A204.1 (cell line): Measurements from ENCODE around the gene IL16.

Experiments used
- FAIRE-seq: peaks from 2 replicates; lab custom pipeline; 2012; peaks lifted over from hg19 to GRCh38; lab: Jason Lieb, UNC

The IL16 gene

DNA sequence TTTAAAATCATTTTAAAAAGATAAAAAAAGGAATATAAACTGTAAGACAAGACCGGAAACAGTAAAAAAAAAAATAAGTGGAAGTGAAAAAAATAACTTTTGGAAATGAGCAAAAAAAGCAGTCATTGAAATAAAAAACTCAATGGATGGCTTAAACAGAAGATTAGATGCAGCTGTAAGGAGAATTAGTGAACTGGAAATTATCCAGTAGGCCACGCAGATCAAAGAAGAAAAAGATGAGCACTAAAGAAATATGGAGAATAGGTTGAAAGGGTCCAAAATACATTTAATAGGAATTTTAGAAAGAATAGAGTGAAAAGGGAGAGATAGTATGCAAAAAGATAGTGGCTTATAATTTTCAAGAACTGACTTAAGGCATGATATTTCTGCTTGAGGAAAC is 80.3 kb downstream of the IL16 start:
- no peak for FAIRE-seq

DNA sequence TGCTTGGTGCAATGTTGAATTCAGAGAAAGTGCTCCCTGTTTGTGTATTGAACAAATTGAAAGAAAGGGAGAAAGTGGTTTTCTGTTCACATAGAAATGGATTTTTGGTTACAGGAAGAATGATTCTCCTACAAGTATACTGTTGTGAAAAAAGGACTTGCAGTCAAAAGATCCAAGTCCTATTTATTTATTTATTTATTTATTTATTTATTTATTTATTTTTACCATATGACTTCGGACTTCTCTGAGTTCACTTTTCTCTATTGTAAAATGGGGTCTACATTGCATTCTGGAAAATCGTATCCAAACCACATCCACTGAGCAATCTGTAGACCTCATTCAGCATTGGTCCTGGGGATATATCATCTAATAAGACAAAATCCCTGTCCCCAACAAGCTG is 81.2 kb downstream of the IL16 start:
- FAIRE-seq, result no peak

DNA sequence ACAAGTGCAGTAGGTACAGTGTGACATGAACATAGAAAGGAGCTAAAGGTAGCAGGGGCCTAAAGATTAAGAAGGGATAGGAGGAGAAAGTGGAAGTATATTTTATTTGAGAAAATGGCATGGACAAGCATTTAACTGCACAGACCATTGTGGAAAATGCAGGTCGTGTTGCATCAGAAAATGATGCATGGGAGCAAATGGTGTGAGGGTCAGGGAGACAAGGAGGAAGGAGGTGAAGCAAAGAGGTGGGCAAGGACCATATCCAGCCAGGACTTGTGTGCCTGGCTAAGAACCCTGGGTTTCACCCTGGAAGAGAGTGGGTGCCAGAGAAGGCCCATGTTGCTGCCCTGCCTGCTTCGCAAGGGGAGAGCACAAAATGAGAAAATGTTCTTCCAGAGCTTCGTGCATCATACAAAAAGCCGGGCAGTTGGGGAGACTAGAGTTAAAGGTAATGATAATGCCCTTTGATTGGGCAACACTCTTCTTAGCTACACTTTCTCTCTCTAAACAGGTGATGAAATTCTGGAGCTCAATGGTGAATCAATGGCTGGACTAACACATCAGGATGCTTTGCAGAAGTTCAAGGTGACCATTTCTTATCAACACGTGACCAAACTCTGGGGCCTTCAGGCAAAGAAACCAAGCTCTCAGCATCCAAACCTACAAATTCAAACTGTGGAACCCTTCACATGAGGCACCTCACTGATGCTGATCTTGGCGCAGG is 81.8 kb downstream of the IL16 start:
- FAIRE-seq, result no peak

- no peak for FAIRE-seq
These were observed 83.2 kb downstream of the IL16 start for GRCh38 chr15:81279621-81280485.

DNA sequence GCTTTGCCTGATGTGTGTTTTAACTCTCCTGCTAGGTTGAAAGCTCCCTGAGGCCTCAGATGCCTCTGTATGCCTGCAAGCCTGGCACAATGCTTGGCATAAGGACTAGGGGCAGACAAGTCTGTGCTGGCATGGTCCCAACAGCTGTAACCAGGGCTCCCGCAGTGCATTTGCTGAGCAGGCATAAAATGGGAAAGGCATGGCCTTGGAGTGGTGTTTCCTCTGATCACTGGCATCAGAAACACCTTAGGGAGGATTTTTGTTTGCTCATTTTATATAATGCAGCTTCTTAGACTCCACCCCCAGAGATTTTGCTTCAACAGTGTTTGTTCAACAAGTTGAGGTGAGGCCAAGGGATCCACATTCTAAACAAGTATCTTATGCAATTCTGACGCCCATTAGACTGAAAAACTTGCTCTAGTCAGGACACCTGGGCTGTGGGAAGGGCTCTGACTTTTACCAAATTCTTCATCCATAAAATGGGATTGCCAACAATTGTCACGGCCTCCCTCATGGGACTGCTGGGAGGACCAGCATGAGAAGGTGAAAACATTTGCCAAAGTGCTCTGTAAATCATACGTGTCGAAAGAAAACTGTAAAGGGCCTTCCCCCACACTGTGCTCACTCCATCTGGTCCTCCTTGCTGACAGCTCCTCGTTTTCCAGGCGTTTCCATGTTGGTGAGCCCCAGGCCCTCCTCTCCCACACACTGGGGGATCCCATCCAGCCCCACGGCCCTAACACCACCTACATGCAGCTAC is 84.2 kb downstream of the IL16 start:
- FAIRE-seq, result no peak

GRCh38 chr15:81281456-81281735 is 84.7 kb downstream of the IL16 start:
- FAIRE-seq, result no peak

DNA sequence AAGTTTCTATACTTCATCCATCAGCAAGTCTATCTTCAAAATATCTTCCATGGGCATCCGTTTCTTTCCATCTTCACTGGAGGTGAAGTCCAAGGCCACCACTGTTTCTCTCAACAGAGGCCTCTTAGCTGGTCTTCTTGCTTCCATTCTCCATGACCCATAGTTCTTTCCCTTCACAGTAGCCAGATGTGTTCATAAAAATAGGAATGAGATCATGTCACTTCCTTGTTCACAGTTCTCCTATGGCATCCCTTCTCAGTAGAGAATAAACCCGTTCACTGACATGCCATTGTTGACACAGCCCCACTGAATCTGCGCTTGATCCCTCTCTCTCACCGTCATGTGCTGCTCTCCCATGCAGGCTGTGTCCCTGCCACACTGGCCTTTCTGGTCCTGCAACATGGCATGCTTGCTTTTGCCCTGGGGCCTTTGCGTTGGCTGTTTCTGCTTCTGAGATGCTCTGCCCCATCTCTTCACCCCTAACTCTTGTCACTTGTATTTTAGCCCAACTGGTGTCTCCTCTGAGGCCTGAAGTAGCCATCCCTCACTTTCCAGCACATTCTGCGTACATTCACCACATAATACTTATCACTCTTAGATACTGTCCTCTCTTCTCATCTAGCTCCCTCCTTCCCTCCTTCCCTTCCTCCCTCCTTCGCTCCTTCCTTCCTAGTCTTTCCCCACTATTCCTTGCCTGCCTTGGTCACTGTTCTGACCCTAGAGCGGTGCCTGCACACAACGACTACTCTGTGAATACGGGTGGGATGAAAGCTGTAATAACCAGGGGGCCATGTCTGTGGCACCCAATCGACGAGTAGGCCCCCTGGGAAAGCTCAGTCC is 85.3 kb downstream of the IL16 start:
- FAIRE-seq, result no peak

DNA sequence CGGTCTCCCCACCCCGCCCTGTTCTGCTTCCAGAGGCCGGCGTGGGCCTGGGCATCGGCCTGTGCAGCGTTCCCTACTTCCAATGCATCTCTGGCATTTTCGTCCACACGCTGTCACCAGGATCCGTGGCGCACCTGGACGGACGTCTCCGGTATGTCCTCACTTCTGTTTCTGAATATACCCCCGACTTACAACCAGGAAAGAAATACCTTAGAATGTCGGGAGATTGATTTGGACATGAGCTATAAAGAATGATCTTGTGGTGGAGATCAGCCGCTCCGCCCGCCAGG is 85.9 kb downstream of the IL16 start:
- FAIRE-seq, result no peak

GRCh38 chr15:81282911-81283310 is 86.2 kb downstream of the IL16 start:
- no peak for FAIRE-seq

DNA sequence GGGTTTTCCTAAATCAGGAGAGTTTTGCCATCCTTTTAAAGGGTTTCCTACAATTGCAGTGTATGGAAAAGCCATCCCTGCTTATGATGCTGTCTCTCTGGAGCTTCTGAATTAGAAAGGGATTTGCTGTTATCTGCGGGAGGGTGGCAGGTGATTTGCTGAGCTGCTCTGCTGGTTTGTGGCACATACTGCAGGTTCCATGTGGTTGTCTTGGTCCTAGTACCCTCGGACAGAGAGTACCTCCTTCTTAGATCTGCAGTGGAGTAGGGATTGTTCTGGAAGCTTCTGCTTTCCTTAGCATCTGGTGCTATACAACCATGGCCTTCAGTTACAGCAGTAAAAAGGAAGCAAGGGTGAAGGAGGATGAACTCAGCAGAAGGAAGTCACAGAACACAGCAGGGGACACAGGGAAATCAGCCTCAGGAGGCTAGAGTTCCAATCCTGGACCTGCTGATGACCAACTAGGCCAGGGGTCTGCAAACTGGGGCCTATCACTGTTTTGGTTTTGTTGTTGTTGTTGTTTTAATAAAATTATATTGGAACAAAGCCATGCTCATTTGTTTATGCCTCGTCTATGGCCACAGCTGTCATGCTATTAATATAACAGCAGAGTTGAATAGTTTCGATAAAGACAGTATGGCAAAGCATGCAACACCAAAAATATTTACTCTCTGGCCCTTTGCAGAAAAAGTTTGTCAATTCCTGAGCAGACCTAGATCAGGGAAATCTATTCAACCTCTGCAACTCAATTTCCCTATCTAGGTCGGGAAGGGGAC is 87.8 kb downstream of the IL16 start:
- FAIRE-seq, result no peak

GRCh38 chr15:81285461-81285860 is 88.8 kb downstream of the IL16 start:
- FAIRE-seq, result no peak

GRCh38 chr15:81286621-81287121 is 90.0 kb downstream of the IL16 start:
- no peak for FAIRE-seq

DNA sequence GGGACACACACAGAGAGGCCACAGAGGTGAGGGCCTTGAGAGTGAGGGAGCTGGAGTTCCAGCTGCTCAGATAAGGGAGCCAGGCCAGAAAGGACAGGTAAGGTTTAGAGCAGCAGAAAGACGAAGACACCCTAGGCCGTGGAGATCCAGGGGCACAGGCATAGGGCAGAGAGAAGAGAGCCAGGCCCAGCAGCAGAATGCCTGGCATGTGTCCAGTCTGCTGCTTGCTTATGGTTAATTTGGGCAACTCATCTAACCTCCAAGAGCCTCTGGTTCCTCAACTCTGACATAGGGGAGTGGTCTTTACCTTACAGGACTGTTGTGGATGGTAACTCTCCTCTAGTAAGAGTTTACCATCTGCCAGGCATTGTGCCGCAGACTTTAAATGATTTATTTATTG is 91.4 kb downstream of the IL16 start:
- FAIRE-seq, result no peak

GRCh38 chr15:81288616-81289015 is 91.9 kb downstream of the IL16 start:
- FAIRE-seq, result no peak

DNA sequence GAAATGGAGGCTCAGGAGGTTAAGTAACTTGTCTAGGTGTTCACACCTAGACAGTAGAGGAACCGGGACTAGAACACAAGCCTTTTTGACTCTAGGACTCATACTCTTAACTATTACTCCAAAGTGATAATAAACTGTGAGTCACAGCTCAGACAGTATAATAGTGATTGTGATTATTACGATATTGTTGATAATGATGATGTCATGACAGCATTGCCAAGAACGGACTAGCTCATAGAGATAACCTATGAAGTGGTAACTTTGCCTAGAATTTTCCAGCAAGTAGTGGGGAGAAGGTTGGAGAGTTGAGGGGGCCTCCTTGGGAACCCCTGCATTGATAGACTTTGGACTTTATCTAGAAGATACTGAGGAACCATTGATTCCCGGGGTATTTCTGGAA is 93.2 kb downstream of the IL16 start:
- FAIRE-seq, result no peak

DNA sequence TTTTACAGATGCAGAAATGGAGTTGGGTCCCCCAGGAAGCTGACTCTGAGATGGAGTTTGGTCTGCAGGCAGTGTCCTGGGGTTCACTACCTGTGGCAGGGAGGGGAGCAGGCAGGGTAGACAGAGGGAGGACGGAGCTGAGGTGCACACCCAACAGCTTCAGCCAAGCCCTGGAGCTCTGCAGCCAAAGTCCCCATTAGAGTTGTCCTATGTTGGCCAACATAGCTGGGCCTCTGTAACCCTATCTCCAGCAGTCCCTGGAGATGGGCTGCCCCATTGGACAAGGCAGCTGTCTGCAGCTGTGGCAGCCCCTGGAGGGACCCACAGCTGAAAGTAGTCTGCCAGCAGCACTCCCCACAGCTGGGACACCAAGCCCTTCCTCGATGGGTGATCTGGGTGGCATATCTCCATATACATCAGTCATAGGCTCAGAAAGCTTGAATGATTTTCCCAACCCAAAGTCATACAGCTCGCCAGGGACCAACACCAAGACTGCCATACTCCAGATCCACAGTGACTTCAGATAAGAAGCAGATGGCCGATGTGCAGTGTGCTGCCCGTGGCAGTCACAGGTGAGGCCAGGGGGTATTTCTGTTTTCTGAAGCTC is 95.3 kb downstream of the IL16 start:
- no peak for FAIRE-seq

DNA sequence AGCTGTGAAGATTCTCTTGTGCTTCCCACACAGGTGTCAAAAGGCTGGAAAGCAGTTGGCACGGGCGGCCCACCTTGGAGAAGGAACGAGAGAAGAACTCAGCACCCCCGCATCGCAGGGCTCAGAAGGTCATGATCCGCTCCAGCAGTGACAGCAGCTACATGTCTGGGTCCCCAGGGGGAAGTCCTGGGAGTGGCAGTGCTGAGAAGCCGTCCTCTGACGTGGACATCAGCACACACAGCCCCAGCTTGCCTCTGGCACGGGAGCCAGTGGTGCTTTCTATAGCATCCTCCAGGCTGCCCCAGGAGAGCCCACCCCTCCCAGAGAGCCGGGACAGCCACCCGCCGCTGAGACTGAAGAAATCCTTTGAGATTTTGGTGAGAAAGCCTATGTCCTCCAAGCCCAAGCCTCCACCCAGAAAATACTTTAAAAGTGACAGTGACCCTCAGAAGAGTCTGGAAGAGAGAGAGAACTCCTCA is 95.9 kb downstream of the IL16 start:
- no peak for FAIRE-seq

- no peak for FAIRE-seq
These were observed 97.2 kb downstream of the IL16 start for GRCh38 chr15:81293728-81294515.

DNA sequence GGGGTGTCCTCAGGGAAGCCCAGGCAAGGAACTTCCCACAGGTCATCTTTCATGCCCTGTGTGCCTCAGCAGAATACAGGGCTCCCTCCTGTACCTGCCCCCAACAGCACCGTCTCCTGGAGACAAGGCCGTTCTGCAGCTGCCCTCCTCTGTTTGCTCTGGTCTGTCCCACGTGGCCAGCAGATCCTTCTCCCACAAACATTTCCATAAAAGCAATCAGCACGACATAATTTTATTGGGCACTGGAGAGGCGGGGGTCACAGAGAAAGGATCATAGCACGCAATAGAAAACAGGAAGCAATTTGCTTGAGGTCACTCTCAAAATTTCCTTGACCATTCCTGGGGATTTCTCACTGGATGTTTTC is 97.8 kb downstream of the IL16 start:
- no peak for FAIRE-seq

GRCh38 chr15:81295486-81296121 is 98.9 kb downstream of the IL16 start:
- no peak for FAIRE-seq
